Right ventricle myocardium superior (tissue), 1 donor: ENCODE data around the gene CSE1L. TPM values are rescaled to one million over a fixed set of nuclear protein-coding genes. Genes with fewer than 3 reads are reported as not detected.
"Not testable (repeated sequence)": the region's sequence is repeated elsewhere in the genome, so short reads cannot be mapped to it uniquely, and the experiment has no call there.

Experiments
- ATAC-seq: fragments of 200-7000 bp; cut with Tn5 transposase; one replicate; pipeline ENCODE4 v1.9.1; 2020; ENCODE audit warnings: mild to moderate bottlenecking; ENCODE audit not compliant: poor library complexity
- DNase-seq: peaks from one replicate; pipeline ENCODE4 v3.0.0-alpha.2; 2020
- intact Hi-C: fragments of 100-400 bp; cut with DNase I; formaldehyde crosslinking; loops from one replicate; pipeline ENCODE4 v1.11.2; 2022
- total RNA-seq: library from RNA; stranded (reverse); fragmentation: NEBNext Ultra II Directional; extraction: Animal tissue kit (Norgen Biotek cat#: 25700); gene quantifications from one replicate; pipeline ENCODE4 v1.2.1, GENCODE V29; 2021
- donor health status: DM: no; HTN: yes; CAD: no; lungs with severe emphysema.

The CSE1L gene
- total RNA-seq, 1 donor from 2014 or later, result 36.7 TPM

DNA sequence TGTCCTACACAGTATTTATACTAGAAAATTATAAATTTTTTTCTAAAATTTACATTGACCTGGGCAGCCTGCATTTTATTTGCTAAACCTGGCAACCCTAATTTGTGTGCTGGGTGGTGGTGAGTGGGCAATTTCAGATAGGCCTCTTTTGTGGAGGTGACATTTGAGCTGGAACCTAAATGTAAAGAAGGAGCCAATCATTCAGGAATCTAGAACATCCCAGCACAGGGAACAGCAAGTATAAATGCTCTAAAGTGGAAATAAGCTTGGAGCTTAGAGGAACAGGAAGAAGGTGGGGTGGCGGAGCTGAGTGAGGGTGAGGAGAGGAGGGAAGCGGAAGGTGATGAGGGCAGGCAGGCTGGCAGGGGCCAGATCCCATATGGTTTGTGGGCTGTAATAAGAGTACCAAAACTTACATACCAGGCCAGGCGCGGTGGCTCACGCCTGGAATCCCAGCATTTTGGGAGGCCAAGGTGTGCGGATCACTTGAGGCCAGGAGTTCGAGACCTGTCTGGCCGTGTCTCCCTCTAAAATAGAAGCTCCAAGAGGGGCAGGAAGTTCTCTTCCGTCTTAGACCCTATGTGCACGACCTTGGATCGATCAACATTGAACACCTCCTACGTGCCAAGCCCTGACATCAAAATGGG, 549 bp upstream of the CSE1L start:
- intact Hi-C loops, result no loop called here
- peak; percentile 70 for DNase-seq
- ATAC-seq, result no peak

DNA sequence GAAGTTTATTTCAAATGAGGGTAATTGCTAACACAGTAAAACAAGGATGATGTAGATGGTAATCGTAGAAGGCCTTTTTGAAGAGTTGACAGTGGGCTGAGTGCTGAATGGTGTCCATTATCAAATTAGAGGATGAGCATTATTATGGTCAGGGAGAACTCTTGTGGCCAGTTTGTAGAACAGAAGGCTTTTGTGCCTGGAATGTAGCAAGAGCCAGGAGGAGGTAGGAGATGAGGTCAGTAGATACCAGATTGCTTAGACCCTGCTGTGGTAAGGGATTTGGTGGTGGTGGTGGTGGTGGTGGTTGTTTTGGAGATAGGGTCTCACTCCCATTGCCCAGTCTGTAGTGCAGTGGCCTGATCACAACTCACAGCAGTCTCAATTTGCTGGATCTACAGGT, 6.2 kb downstream of the CSE1L start:
- DNase-seq, result no peak
- no peak for ATAC-seq
- intact Hi-C loops, result no loop called here

DNA sequence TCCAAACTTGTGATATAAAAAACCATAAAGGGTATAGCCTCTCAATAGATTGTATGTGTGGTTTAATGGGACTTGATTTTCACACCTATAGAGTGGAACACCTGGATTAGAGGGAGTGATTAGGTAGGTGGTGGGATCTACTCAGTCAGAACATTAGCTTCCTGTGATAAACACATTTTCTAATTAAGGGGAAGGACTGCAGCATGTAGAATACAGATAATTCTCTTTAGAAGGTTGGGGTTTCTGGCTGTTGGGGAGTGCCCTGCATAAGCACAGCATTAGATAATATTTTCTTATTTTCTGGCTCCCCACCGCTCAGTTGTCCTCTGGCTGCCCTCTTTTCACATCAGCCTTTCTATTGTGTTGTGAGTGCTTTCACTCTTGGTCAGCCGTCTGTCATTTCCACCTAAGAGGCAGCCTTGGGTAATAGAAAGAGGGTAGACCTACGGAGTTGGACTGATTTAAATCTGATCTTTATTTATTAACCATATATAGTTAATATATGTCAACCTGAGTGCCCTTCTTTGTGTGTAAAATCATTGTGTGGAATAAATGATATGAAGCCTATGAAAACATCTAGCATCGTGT, 8.0 kb downstream of the CSE1L start:
- ATAC-seq (peak; percentile 45), DNase-seq (no peak)
- intact Hi-C loops, result no loop called here

DNA sequence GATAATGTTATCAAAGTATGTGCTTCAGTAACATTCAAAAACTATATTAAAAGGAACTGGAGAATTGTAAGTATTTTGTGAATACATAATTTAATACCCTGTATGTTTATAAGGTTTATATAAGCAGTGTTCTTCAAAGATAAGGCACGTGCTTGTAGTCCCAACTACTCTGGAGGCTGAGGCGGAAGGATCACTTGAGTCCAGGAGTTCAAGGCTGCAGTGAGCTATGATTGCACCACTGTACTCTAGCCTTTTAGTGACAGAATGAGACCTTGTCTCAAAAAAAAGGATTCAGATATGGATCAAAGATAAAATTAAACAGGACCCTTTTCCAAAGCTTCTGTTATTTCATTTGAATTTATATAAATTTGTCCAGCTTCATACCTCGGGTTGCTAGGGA, 17.2 kb downstream of the CSE1L start:
- no peak for DNase-seq
- ATAC-seq, result no peak
- intact Hi-C loops, result no loop called here

DNA sequence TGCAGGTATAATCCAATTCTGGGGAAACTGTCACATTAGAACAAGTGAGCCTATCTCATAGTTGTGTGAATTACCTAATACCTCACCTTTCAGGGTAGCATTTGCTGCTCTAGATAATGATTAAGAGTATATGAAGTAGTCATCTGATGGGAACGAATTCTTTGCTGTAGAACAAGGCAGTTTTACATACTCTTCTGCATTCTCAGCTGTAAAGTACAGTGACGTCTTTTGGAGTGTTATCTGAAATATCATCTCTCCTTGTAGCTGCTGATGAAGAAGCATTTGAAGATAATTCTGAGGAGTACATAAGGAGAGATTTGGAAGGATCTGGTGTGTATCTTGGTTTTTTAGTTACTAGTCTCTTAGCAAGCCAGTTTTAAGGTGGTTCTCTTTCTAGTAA, 28.4 kb downstream of the CSE1L start:
- intact Hi-C loops, result loop anchor here (10.0 kb wide), 1 partner anchor 50 kb away; no protein-coding TSS in a partner anchor
- no peak for ATAC-seq

DNA sequence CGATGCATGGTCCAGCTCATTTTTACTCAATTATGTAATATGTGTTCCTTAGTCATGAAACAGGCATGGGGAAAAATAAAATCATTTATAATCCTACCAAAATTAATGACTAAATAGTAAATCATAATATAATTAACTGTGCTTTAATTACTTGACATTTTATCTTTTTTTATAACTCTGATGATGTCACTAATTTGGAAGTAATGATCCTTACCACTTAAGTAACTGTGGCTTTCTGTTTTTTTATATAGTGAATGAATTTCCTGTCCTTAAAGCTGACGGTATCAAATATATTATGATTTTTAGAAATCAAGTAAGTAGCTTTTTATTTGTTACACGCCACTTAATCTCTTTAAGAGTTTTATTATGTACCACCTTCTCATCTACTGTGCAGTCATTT, 32.2 kb downstream of the CSE1L start:
- DNase-seq (no peak), ATAC-seq (no peak)
- intact Hi-C loops, result loop anchor here (10.0 kb wide), 1 partner anchor 54 kb away; no protein-coding TSS in a partner anchor

More for the DNA sequence above, 28.4 kb downstream of the CSE1L start:
- DNase-seq, result no peak

DNA sequence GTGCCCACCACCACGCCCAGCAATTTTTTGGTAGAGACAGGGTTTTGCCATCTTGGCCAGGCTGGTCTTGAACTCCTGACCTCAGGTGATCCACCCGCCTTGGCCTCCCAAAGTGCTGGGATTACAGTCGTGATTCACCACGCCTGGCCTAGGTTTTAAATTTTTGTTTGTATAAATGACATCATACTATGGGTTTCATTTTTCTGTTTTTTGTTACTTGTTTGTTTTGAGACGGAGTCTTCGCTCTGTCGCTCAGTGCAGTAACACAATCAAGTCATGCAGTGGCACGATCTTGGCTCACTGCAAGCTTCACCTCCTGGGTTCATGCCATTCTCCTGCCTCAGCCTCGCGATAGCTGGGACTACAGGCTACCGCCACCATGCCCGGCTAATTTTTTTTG, 36.2 kb downstream of the CSE1L start:
- intact Hi-C loops, ATAC-seq: not testable (repeated sequence)

DNA sequence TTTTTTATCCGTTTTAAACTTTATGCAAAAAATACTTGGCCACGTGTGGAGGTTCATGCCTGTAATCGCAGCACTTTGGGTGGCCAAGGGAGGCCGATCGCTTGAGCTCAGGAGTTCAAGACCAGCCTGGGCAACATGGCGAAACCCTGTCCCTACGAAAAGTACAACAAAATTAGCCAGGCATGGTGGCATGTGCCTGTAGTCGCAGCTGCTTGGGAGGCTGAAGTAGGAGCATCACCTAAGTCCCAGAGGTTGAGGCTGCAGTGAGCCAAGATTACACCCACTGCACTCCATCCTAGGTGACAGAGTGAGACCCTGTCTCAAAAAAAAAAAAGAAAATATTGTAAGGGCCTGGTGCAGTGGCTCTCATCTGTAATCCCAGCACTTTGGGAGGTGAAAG, 45.0 kb downstream of the CSE1L start:
- ATAC-seq, result no peak
- intact Hi-C loops, result loop anchor here (10.0 kb wide), 1 partner anchor 106 kb away; no protein-coding TSS in a partner anchor

More for the DNA sequence above, 36.2 kb downstream of the CSE1L start:
- DNase-seq, result not testable (repeated sequence)

DNA sequence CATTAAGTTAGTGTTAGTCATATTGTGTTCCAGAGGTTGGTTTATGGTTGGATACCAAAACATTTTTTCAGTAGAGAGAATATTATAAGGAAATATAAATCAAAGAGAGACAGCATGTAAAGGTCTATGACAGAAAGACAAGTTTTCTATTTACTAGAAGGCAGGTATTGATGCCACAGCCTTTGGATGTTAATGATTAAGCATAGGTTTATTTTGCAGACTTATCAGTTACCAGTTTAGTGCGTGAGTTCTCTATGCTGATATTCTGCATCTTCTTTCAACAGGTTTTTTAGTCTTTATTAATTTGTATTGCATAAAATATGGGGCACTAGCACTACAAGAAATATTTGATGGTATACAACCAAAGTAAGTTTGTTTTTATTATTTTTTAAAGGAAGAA, 45.6 kb downstream of the CSE1L start:
- intact Hi-C loops, result loop anchor here (10.0 kb wide), 1 partner anchor 107 kb away; no protein-coding TSS in a partner anchor
- no peak for ATAC-seq
- no peak for DNase-seq

More for the DNA sequence above, 45.0 kb downstream of the CSE1L start:
- no peak for DNase-seq

DNA sequence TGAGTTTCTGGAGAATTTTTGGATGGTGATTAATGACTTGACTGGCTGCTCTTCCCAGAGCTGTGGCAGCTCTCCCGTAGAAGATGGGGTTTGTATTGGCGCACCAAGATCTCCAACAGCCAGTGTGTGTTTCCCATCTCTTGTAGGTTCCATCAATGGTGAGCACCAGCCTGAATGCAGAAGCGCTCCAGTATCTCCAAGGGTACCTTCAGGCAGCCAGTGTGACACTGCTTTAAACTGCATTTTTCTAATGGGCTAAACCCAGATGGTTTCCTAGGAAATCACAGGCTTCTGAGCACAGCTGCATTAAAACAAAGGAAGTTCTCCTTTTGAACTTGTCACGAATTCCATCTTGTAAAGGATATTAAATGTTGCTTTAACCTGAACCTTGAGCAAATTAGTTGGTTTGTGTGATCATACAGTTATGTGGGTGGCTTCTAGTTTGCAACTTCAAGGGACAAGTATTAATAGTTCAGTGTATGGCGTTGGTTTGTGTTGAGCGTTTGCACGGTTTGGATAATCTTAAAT, 50.2 kb downstream of the CSE1L start:
- no peak for DNase-seq
- intact Hi-C loops, result loop anchor here (10.0 kb wide), 1 partner anchor 111 kb away; no protein-coding TSS in a partner anchor
- ATAC-seq, result no peak

DNA sequence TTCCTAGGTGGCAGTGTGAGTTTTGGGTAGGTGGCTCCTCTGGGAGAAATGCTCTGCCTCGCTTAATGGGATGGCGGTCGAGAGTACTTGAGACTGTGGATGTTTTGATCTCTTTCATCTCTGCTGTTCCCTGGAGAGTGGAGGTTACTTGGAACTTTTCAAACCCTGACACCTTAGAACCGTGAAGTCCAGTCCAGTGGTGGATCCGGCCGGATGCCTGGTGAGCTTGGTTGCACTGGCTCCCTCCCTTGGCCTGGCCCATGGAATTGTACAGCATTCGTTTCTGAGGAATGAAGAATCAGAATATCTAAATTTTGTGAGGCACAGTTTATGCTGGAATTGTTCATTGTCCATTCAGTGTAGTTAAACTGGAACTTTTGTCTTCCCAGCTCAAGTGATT, 51.0 kb downstream of the CSE1L start:
- ATAC-seq (no peak), DNase-seq (no peak)
- intact Hi-C loops, result loop anchor here (10.0 kb wide), 1 partner anchor 112 kb away; no protein-coding TSS in a partner anchor

DNA sequence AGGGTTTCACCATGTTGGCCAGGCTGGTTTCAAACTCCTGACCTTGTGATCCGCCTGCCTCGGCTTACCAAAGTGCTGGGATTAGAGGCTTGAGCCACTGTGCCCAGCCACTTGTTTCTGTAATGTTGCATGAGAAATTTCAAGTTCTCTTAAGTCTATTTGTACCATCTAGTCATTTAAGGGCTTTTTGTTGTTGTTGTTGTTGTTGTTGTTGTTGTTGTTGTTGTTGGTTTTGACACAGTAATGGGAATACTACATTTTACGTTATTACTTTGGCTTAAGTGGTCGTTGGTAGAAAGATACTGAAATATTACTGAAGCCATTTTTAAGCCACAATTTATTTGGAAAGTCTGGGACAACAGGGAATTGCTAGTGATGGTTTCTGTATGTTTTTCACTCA, 52.0 kb downstream of the CSE1L start:
- ATAC-seq, result no peak
- no peak for DNase-seq
- intact Hi-C loops, result loop anchor here (10.0 kb wide), 1 partner anchor 113 kb away; no protein-coding TSS in a partner anchor

DNA sequence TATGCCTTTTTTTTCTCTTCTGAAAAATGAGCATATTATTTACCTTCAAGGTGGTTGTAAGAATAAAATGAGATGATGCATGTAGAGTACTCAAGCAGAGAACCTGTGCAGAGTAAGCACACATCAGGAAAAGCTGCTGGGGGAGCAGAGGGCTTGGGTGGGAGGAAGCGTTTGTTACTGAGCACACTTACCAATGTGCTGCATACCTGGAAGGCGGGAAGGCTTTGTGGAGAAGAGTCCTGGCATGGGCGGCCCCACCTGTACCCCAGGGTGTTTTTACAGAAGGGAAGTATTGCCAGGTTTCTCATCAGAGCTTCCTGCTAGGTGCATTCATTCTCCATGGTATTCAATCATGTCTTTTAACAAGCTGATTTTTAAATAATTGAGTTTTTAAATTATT, 52.9 kb downstream of the CSE1L start:
- DNase-seq, result no peak
- intact Hi-C loops, result loop anchor here (10.0 kb wide), 1 partner anchor 114 kb away; no protein-coding TSS in a partner anchor
- ATAC-seq, result no peak

DNA sequence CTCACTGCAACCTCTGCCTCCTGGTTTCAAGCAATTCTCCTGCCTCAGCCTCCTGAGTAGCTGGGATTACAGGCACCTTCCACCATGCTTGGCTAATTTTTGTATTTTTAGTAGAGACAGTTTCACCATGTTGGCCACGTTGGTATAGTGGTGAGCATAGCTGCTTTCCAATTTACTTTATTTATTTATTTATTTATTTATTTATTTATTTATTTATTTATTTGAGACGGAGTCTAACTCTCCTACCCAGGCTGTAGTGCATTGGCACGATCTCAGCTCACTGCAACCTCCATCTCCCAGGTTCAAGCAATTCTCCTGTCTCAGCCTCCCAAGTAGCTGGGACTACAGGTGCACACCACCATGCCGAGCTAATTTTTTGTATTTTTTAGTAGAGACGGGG, 54.2 kb downstream of the CSE1L start:
- DNase-seq, intact Hi-C loops, ATAC-seq: not testable (repeated sequence)

DNA sequence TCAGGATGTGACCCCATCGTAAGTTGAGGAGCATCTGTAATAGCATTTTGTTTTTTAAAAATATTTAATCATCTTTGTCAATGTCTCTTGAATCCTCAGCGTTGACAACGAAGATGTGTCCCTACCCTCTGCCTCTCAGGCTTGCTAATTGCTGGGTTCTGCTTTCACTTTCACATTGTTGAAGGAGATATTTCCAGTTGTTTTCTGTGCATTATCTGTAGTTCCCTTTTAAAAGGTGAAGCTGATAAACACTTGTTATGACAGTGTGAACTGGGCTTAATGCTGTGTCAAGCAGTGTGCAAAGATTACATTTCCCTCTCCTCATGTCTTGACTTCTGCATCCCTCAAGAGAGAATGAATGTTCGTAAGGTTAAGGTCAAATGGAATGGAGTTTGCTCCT, 54.9 kb downstream of the CSE1L start:
- DNase-seq (no peak), ATAC-seq (no peak)
- intact Hi-C loops, result no loop called here

DNA sequence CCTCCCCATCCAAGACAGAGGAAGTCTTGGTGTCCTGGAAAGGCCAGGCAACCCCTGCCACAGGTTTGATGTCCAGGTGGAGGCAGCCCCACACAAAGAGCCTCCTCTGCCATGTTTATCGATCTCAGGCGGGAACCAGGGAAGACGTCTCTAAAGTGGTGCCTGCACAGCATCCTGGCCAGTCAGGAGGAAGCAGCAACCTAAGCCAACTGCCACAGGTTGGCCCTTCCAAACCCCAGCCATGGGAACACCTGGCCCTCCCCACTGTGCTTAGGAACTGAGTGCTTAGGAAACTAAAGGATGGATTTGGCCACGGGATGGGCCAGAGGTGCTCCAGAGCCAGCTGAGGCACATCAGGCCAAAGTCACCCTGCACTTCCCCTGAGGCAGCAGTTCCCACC, 56.9 kb downstream of the CSE1L start:
- no peak for ATAC-seq
- no peak for DNase-seq
- intact Hi-C loops, result no loop called here

DNA sequence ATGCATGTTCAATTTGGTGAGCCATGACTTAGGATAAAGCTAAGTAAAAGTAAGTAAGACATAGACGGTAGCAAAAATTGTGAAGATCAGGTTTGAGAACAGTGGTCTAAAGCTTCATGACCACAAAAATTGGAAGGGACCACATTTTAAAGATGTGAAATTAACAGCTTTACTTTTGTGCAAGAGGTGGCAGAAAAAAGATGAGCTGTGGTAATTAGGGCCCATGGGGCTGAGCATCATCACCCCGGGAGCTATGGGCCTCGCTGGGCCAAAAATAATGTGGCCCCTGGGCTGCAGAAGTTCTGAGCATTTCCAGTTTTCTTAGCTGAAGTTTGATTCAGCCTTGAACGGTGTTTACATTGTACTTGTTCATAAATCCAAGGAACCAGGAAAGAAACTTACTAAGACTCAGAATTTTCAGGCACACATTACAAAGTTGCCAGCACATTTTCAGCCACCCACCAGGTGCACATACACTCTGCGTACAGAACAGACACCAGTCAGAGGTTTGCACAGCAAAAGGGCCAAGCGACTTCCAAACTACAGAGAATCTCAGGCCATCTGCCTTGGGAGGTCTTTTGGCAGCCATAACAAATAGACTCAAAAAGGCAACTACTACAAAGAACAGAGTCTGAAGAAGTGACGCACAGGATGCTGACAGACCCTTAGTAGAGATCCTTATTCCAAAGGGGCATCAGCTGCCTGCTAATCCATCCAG, 57.7 kb downstream of the CSE1L start:
- ATAC-seq, result no peak

DNA sequence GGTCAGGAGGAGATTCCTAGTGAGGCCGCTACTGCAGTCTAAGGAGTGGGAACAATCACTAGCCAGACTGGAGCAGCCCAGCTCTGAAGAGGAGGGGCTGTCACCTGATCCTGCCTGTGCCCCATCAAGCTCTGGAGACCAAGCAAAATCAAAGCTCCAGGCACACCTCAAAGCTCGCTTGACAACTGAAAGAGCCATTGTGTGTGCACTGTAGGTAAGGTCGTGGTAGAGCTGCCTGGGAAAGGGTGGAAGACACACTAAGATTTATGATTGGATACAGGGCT, 58.2 kb downstream of the CSE1L start:
- ATAC-seq (no peak), DNase-seq (no peak)
- intact Hi-C loops, result no loop called here

More for the DNA sequence above, 57.7 kb downstream of the CSE1L start:
- intact Hi-C loops, result no loop called here
- no peak for DNase-seq

DNA sequence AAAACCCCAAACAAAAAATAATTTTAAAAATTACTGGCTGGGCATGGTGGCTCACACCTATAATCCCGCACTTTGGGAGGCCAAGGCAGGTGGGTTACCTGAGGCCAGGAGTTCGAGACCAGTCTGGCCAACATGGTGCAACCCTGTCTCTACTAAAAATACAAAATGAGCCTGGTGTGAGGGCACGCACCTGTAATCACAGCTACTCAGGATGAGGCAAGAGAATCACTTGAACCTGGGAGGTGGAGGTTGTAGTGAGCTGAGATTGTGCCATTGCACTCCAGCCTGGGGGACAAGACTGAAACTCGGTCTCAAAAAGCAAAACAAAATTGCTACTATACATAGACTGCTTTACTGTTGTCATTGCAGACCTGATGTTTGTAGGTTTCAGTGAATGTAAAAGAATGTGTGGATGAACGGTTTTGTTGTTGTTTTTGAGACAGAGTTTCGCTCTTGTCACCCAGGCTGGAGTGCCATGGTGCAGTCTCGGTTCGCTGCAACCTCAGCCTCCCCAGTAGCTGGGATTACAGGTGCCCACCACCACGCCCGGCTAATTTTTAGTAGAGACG, 59.0 kb downstream of the CSE1L start:
- ATAC-seq, intact Hi-C loops: not testable (repeated sequence)

More for the DNA sequence above, 59.0 kb downstream of the CSE1L start:
- not testable (repeated sequence) for DNase-seq
